HAP-1 (cell line): Measurements from ENCODE around the gene ZNF750.
A peak's percentile ranks its signal among the peaks of the same experiment; 100 is the strongest.

ENCODE experiments used
- DNase-seq, 2 experiments: peaks; one replicate each; pipeline ENCODE4 v3.0.0-alpha.2; 2016 to 2020; ENCODE audit warnings: low spot score in 2 of 2
- H3K27me3 ChIP-seq: fragments of 250-450 bp; sonication (Bioruptor Pico); 2 replicates; pipeline ENCODE4 v1.5.1; 2020; ENCODE audit warnings: low read depth, mild to moderate bottlenecking, moderate library complexity
- H3K36me3 ChIP-seq: fragments of 250-450 bp; sonication (Bioruptor Pico); replicated peaks from 2 replicates; pipeline ENCODE4 v1.5.1; 2020; ENCODE audit warnings: mild to moderate bottlenecking
- H3K4me1 ChIP-seq: fragments of 250-450 bp; sonication (Bioruptor Pico); 2 replicates; pipeline ENCODE4 v1.5.1; 2020; ENCODE audit warnings: mild to moderate bottlenecking
- H3K4me3 ChIP-seq: fragments of 250-450 bp; sonication (Bioruptor Pico); 2 replicates; pipeline ENCODE4 v1.5.1; 2020; ENCODE audit warnings: mild to moderate bottlenecking, moderate library complexity
- H3K9me3 ChIP-seq: fragments of 250-450 bp; sonication (Bioruptor Pico); 2 replicates; pipeline ENCODE4 v1.5.1; 2020; ENCODE audit warnings: mild to moderate bottlenecking, moderate library complexity
- in situ Hi-C: fragments of 300-500 bp; cut with MboI; formaldehyde crosslinking; loops from 3 replicates; pipeline ENCODE4 v1.14.3; 2020; ENCODE audit warnings: low sequenced_read_pairs, inconsistent platforms, mixed read lengths

ZNF750 gene

GRCh38 chr17:82840431-82840831, 609 bp upstream of the ZNF750 start:
- Histone ChIP-seq H3K27me3 (no peaks in the 10 kb centered on the region), H3K36me3 (peaks cover 42% of the 10 kb centered on the region), H3K4me3 (no peak overlapping the region), H3K9me3 (no peaks in the 10 kb centered on the region), H3K4me1 (peaks cover 18% of the 10 kb centered on the region)
- DNase-seq: no peak
- in situ Hi-C loops: no loop called here

GRCh38 chr17:82838386-82839063, 1.3 kb downstream of the ZNF750 start:
- H3K4me3 ChIP-seq: no peak overlapping the region
- in situ Hi-C loops: no loop called here
- H3K36me3 ChIP-seq: peaks cover 49% of the 10 kb centered on the region
- peaks cover 18% of the 10 kb centered on the region for H3K4me1 ChIP-seq
- H3K9me3 ChIP-seq: no peaks in the 10 kb centered on the region
- peak; percentile 44 to 60 for DNase-seq
- H3K27me3 ChIP-seq: no peaks in the 10 kb centered on the region

GRCh38 chr17:82837586-82838320, 2.1 kb downstream of the ZNF750 start:
- Histone ChIP-seq H3K27me3 (no peaks in the 10 kb centered on the region), H3K36me3 (peaks cover 54% of the 10 kb centered on the region), H3K4me3 (no peak overlapping the region), H3K4me1 (peaks cover 18% of the 10 kb centered on the region), H3K9me3 (no peaks in the 10 kb centered on the region)
- in situ Hi-C loops: no loop called here
- no peak for DNase-seq

- H3K4me3 ChIP-seq: no peak overlapping the region
- peak in 1 of 2 experiments; percentile 42 for DNase-seq
These were observed 2.9 kb downstream of the ZNF750 start for GRCh38 chr17:82836823-82837357.

GRCh38 chr17:82835766-82836512, 3.9 kb downstream of the ZNF750 start:
- in situ Hi-C loops: no loop called here
- no peak for DNase-seq
- no peak overlapping the region for H3K4me3 ChIP-seq
- H3K36me3 ChIP-seq: peaks cover 61% of the 10 kb centered on the region
- peaks cover 18% of the 10 kb centered on the region for H3K4me1 ChIP-seq
- no peaks in the 10 kb centered on the region for H3K27me3 ChIP-seq
- H3K9me3 ChIP-seq: no peaks in the 10 kb centered on the region

More at GRCh38 chr17:82836823-82837357, 2.9 kb downstream of the ZNF750 start:
- Histone ChIP-seq H3K9me3 (no peaks in the 10 kb centered on the region), H3K36me3 (peaks cover 56% of the 10 kb centered on the region), H3K27me3 (no peaks in the 10 kb centered on the region), H3K4me1 (peaks cover 18% of the 10 kb centered on the region)
- in situ Hi-C loops: no loop called here

GRCh38 chr17:82835122-82835521, 4.7 kb downstream of the ZNF750 start:
- H3K27me3 ChIP-seq: no peaks in the 10 kb centered on the region

GRCh38 chr17:82832881-82833475, 6.8 kb downstream of the ZNF750 start:
- no peak for DNase-seq
- in situ Hi-C loops: no loop called here
- Histone ChIP-seq H3K36me3 (peaks cover 69% of the 10 kb centered on the region), H3K9me3 (no peaks in the 10 kb centered on the region), H3K27me3 (no peaks in the 10 kb centered on the region), H3K4me3 (no peak overlapping the region), H3K4me1 (peaks cover 15% of the 10 kb centered on the region)

More at GRCh38 chr17:82835122-82835521, 4.7 kb downstream of the ZNF750 start:
- DNase-seq: no peak
- in situ Hi-C loops: no loop called here
- Histone ChIP-seq H3K4me3 (no peak overlapping the region), H3K4me1 (peaks cover 18% of the 10 kb centered on the region), H3K36me3 (peaks cover 67% of the 10 kb centered on the region), H3K9me3 (no peaks in the 10 kb centered on the region)

GRCh38 chr17:82832411-82832810, 7.4 kb downstream of the ZNF750 start:
- Histone ChIP-seq H3K4me1 (peaks cover 11% of the 10 kb centered on the region), H3K27me3 (no peaks in the 10 kb centered on the region), H3K4me3 (no peak overlapping the region), H3K36me3 (peaks cover 68% of the 10 kb centered on the region), H3K9me3 (no peaks in the 10 kb centered on the region)
- DNase-seq: no peak
- in situ Hi-C loops: no loop called here

GRCh38 chr17:82831818-82832200, 8.0 kb downstream of the ZNF750 start:
- in situ Hi-C loops: no loop called here
- Histone ChIP-seq H3K4me1 (peaks cover 5% of the 10 kb centered on the region), H3K4me3 (no peak overlapping the region), H3K9me3 (no peaks in the 10 kb centered on the region), H3K27me3 (no peaks in the 10 kb centered on the region), H3K36me3 (peaks cover 68% of the 10 kb centered on the region)
- DNase-seq: no peak

GRCh38 chr17:82831041-82831817, 8.6 kb downstream of the ZNF750 start:
- H3K4me3 ChIP-seq: no peak overlapping the region
- no peaks in the 10 kb centered on the region for H3K9me3 ChIP-seq
- no peaks in the 10 kb centered on the region for H3K27me3 ChIP-seq
- in situ Hi-C loops: no loop called here
- H3K4me1 ChIP-seq: no peaks in the 10 kb centered on the region; the same call in none of the 2 replicates
- no peak for DNase-seq
- peaks cover 71% of the 10 kb centered on the region for H3K36me3 ChIP-seq

GRCh38 chr17:82830249-82830661, 9.6 kb downstream of the ZNF750 start:
- no peaks in the 10 kb centered on the region; the same call in 1 of the 2 replicates for H3K4me1 ChIP-seq
- no peaks in the 10 kb centered on the region for H3K9me3 ChIP-seq
- H3K36me3 ChIP-seq: peaks cover 75% of the 10 kb centered on the region
- no peak for DNase-seq
- no peaks in the 10 kb centered on the region for H3K27me3 ChIP-seq
- in situ Hi-C loops: no loop called here
- H3K4me3 ChIP-seq: no peak overlapping the region

GRCh38 chr17:82828875-82829487, 10.8 kb downstream of the ZNF750 start:
- H3K36me3 ChIP-seq: peaks cover 80% of the 10 kb centered on the region
- no peaks in the 10 kb centered on the region for H3K27me3 ChIP-seq
- in situ Hi-C loops: no loop called here
- no peaks in the 10 kb centered on the region for H3K9me3 ChIP-seq
- no peak for DNase-seq
- H3K4me3 ChIP-seq: no peak overlapping the region
- no peaks in the 10 kb centered on the region for H3K4me1 ChIP-seq
